Esophagus squamous epithelium (tissue), 5 donors: ENCODE data around the gene LTF. TPM values are rescaled to one million over a fixed set of nuclear protein-coding genes. Genes with fewer than 3 reads are reported as not detected.
"Not testable (repeated sequence)": the region's sequence is repeated elsewhere in the genome, so short reads cannot be mapped to it uniquely, and the experiment has no call there.

Source experiments
- DNase-seq: peaks from one replicate; lab custom pipeline; 2025; lab: John Stamatoyannopoulos, UW
- H3K27ac ChIP-seq, 4 donors: fragments of 200-600 bp; sonication (generic); one replicate each; pipeline ENCODE4 v1.5.1; 2016 to 2019; ENCODE audit warnings: mild to moderate bottlenecking in 1 of 4
- H3K27me3 ChIP-seq, 4 donors: fragments of 200-600 bp; sonication (generic); 1 replicate in 3 of 4; 2 replicates in 1 of 4; pipeline versions ENCODE4 v1.5.1 to v1.6.0; 2017 to 2021; ENCODE audit warnings: antibody characterized with exemption in 1 of 4
- H3K36me3 ChIP-seq, 3 donors: fragments of 200-600 bp; sonication (generic); one replicate each; pipeline ENCODE4 v1.5.1; 2016 to 2019
- H3K4me1 ChIP-seq, 3 donors: fragments of 200-600 bp; sonication (generic); one replicate each; pipeline ENCODE4 v1.5.1; 2017 to 2019
- H3K4me3 ChIP-seq, 4 donors: fragments of 200-600 bp; sonication (generic); 1 replicate in 3 of 4; 2 replicates in 1 of 4; pipeline ENCODE4 v1.5.1; 2016 to 2019; ENCODE audit warnings: mild to moderate bottlenecking in 2 of 4, moderate library complexity in 1 of 4
- H3K9me3 ChIP-seq, 3 donors: fragments of 200-600 bp; sonication (generic); one replicate each; pipeline ENCODE4 v1.5.1; 2016 to 2019
- CTCF ChIP-seq, 6 experiments: fragments of 450-650 bp in 4 of 6; fragments of 200-600 bp in 2 of 6; sonication (generic) in 2 of 6; IDR thresholded peaks; one replicate each; pipeline ENCODE4 v1.5.1; 2016 to 2019; ENCODE audit warnings: antibody characterized with exemption in 6 of 6, mild to moderate bottlenecking in 4 of 6, moderate library complexity in 4 of 6
- POLR2A ChIP-seq, 4 donors: fragments of 450-650 bp; IDR thresholded peaks; one replicate each; pipeline ENCODE4 v1.6.1; 2017; ENCODE audit warnings: antibody characterized with exemption in 4 of 4, mild to moderate bottlenecking in 4 of 4, moderate library complexity in 3 of 4
- WGBS, 2 donors: methylation state at CpG; one replicate each; pipeline ENCODE4 v1.1.5; 2018; 5-methylcytosine and 5-hydroxymethylcytosine counted together
- intact Hi-C: fragments of 100-400 bp; cut with DNase I; formaldehyde crosslinking; loops from one replicate; pipeline ENCODE4 v1.15.0; 2022
- total RNA-seq, 4 donors: library from RNA; depleted of rRNA; stranded (reverse); fragments of >200 nt; gene quantifications; one replicate each; pipeline ENCODE4 v1.1.0, GENCODE V29; 2016
- donor health status: DM: yes; HTN: yes; CAD: no.

The LTF gene
- total RNA-seq, 4 donors from 2014 or later = 0.57 to 204 (median 2.6) TPM

DNA sequence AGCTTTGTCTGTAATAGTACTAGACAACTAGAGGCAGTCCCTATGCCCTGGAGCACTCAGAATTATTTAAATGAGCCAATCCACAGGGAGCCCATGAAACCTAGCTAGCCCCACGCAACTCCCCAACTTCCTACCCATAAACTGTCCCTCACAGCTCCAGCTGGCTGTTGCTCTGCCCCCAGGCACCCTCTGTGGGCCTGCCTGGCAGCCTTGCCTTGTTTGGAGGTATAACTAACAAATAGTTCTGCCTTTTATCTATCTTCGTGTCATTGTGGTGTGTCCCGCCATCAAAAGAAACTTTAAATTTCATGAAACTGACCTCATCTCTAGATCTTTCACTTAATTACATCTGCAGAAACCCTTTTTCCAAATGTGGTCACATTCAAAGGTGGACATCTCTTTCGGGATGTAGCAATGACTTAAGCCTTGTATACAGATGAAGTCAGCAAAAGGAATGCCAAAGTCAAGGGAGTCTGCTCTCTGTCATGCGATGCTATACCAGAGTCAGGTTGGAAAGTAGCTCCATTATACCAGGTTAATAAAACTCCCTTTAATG is 31.3 kb upstream of the LTF start:
- no peak for DNase-seq
- H3K4me1 ChIP-seq = no peaks in the 10 kb centered on the region
- H3K36me3 ChIP-seq = no peaks in the 10 kb centered on the region
- no peak overlapping the region for H3K4me3 ChIP-seq
- TF ChIP-seq CTCF (IDR thresholded peaks at IDR 0.05) = no peak
- TF ChIP-seq POLR2A (IDR thresholded peaks at IDR 0.05) = no peak
- intact Hi-C loops = no loop called here
- H3K9me3 ChIP-seq = no peaks in the 10 kb centered on the region
- peaks cover 0 to 14% (median 0%) of the 10 kb centered on the region in 4 donors for H3K27me3 ChIP-seq
- WGBS, 2 donors = 80 to 84% methylated on average over 5 of the region's 5 CpGs
- H3K27ac ChIP-seq = no peak overlapping the region

- no CpG with 5 or more reads among the region's 33 CpGs for WGBS, 2 donors
- peaks cover 0 to 14% (median 0%) of the 10 kb centered on the region in 4 donors for H3K27me3 ChIP-seq
- DNase-seq, H3K4me1 ChIP-seq, H3K36me3 ChIP-seq, intact Hi-C loops, H3K27ac ChIP-seq, H3K9me3 ChIP-seq, H3K4me3 ChIP-seq: not testable (repeated sequence)
Observed at GRCh38 chr3:46494491-46494890, 29.8 kb upstream of the LTF start.

- intact Hi-C loops = no loop called here
- 85 to 87% methylated on average over 6 of the region's 6 CpGs for WGBS, 2 donors
- Histone ChIP-seq H3K4me3 (no peak overlapping the region), H3K36me3 (no peaks in the 10 kb centered on the region), H3K27me3 (peaks cover 0 to 17% (median 0%) of the 10 kb centered on the region in 4 donors), H3K9me3 (no peaks in the 10 kb centered on the region), H3K4me1 (peaks cover 0 to 8% (median 4%) of the 10 kb centered on the region in 3 donors), H3K27ac (no peak overlapping the region)
- DNase-seq = no peak
- no peak for TF ChIP-seq POLR2A (IDR thresholded peaks at IDR 0.05)
Observed at GRCh38 chr3:46492890-46493547, 28.3 kb upstream of the LTF start.

DNA sequence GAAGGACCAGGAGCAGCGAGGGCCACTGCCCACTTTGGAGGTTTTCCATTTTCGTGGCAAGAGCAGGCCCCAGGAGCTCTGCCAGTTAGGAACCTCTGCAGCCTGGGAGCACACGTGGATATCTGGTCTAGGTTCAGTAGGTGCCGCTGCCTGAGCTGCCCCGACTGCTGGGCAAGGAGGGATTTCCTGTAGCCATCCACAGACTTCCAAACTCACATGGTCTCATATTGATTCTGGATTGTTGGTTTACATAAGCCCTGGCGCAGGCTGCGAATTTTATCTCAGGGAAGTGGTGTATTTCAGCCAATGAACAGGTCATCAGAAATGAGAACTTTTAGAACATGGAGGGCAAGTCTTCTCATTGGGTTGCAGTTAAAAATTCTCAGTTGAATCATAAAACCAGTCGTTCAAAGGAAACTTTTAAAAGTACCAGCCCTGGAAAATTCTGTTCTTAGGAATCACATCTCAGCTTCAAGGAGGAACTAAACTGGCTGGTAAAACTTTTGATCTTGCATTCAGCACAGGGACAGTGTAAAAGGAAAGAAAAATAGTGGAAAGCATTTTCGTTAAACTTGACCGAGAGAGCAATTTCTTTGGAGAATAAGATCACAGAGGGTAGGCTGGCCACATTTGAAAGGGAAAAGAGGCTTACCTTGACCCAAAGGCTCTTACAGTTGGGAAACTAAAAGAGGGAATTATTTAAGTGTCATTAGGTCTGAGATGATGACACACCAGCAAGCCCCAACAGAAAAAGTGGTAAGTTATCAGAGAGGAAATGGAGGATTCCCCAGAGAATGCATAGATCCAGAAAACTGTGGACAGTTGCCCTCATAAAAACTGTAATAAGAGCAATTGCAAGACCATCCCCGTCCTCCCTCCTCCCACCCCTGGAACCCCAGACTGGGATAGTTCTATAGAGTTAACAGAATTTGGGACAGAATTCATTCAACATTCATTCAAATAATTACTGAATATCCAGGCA is 26.7 kb upstream of the LTF start:
- Histone ChIP-seq H3K9me3 (no peaks in the 10 kb centered on the region), H3K36me3 (no peaks in the 10 kb centered on the region), H3K4me3 (no peak overlapping the region), H3K27me3 (peaks cover 0 to 14% (median 0%) of the 10 kb centered on the region in 4 donors), H3K27ac (no peak overlapping the region), H3K4me1 (peaks cover 0 to 8% (median 4%) of the 10 kb centered on the region in 3 donors)
- intact Hi-C loops = no loop called here
- 74 to 76% methylated on average over 9 to 10 of the region's 11 CpGs for WGBS, 2 donors
- no peak for TF ChIP-seq POLR2A (IDR thresholded peaks at IDR 0.05)
- TF ChIP-seq CTCF (IDR thresholded peaks at IDR 0.05) = no peak
- no peak for DNase-seq

- Histone ChIP-seq H3K9me3 (no peaks in the 10 kb centered on the region), H3K4me3 (no peak overlapping the region), H3K4me1 (peaks cover 0 to 8% (median 4%) of the 10 kb centered on the region in 3 donors), H3K27ac (no peak overlapping the region), H3K36me3 (no peaks in the 10 kb centered on the region), H3K27me3 (peaks cover 0 to 10% (median 0%) of the 10 kb centered on the region in 4 donors)
- no peak for DNase-seq
- no peak for TF ChIP-seq POLR2A (IDR thresholded peaks at IDR 0.05)
- no peak for TF ChIP-seq CTCF (IDR thresholded peaks at IDR 0.05)
- intact Hi-C loops = no loop called here
- WGBS, 2 donors = 72 to 77% methylated on average over 6 of the region's 6 CpGs
Observed at GRCh38 chr3:46490338-46491084, 25.8 kb upstream of the LTF start.
